HPDE6-E6E7 (cell line): ENCODE measurements around the gene PIAS4.
A peak's percentile ranks its signal among the peaks of the same experiment; 100 is the strongest.
"Not testable (repeated sequence)": the region's sequence is repeated elsewhere in the genome, so short reads cannot be mapped to it uniquely, and the experiment has no call there.

Source experiments
- DNase-seq: peaks from one replicate; pipeline ENCODE4 v3.0.0; 2011; ENCODE audit warnings: missing footprints; ENCODE audit errors: extremely low spot score

The PIAS4 gene, protein sequence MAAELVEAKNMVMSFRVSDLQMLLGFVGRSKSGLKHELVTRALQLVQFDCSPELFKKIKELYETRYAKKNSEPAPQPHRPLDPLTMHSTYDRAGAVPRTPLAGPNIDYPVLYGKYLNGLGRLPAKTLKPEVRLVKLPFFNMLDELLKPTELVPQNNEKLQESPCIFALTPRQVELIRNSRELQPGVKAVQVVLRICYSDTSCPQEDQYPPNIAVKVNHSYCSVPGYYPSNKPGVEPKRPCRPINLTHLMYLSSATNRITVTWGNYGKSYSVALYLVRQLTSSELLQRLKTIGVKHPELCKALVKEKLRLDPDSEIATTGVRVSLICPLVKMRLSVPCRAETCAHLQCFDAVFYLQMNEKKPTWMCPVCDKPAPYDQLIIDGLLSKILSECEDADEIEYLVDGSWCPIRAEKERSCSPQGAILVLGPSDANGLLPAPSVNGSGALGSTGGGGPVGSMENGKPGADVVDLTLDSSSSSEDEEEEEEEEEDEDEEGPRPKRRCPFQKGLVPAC

GRCh38 chr19:4007021-4007835 lies at the start of gene PIAS4:
PIAS4 (plus strand) TSS chr19:4007736; CDS start chr19:4007761, 25 bp downstream.
- DNase-seq = peak; percentile 94

DNA sequence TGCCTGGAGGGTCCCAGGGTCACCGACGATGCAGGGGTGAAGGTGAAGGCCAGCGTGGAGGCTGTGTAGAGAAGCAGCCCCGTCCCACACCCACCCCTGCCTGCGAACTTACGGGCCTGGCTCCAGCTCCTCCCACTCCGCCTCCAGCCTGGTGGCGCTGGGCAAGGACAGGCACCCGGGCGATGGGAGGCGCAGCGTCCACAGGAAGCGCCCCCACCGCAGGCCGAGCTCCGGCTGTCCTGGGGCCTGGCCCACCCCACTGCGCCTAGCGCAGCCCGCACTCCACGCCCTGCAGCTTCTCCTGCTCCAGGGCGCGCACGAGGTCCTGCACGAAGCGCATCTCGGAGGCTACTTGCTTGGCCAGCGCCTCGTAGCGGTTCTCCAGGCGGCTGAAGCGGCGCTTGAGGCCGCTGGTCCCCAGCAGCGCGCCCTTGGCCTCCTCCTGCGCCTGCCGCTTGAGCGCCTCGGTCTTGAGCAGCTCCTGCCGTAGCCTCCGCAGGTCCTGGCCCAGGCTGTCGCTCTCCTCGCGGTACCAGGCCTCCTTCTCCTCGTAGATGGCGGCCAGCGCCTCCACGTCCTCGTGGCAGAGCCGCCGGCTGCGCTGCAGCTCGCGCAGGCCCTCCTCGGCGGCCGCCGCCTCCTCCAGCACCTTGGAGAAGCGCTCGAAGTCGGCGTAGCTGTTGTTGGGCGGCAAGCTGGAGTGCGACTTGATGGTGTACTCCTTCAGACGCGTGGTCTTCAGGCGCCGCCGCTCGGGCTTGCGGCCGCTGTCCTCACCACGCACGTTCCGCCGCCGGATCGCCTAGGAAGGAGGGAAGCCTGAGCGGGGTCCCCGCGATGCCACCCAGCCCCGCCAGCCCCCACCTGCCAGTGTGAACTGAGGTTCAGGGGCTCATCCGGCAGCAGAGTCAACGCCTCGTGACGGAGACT lies 48.4 kb upstream of the PIAS4 start:
- DNase-seq = no peak

- DNase-seq = no peak
These were observed 47.8 kb upstream of the PIAS4 start for GRCh38 chr19:3959766-3960131.

GRCh38 chr19:3961007-3961406 lies 46.5 kb upstream of the PIAS4 start:
- DNase-seq = no peak

DNA sequence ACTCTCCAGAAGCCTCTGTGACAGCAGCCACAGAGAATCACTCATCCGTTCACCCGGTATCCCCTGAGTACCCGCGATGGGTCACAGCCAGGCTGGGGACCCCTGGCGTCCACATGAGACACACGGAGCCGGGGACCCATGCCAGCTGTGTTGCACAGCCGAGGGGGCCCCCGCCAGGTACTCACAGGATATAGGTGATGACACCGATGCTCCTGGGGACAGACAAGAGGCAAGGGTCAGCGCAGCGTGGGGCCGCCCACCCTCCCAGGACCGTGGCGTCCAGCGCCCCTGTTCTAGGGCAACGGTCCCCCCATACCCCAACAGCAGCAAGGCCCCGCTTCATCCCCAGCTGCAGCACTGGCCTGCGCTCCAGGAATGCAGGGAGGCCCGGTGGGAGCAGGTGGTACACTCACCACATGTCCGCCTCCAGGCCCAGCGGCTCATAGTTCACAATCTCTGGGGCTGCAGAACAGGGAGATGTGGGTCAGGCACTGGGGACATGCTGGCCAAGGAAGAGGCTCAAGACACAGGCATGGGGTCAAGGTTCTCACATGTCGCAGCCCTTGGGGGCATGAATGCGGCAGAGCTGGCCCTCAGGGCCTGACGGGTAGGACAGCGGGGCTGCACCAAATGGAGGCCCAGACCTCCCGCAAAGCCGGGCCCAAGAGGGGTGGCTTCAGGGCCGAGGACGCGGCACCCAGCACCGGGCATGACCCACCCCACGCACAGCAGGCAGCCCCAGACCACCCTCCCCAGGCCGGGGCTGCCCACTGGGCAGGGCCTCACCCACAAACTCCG lies 43.9 kb upstream of the PIAS4 start:
- no peak for DNase-seq

- DNase-seq = no peak
These were observed 43.0 kb upstream of the PIAS4 start for GRCh38 chr19:3964256-3965194.

DNA sequence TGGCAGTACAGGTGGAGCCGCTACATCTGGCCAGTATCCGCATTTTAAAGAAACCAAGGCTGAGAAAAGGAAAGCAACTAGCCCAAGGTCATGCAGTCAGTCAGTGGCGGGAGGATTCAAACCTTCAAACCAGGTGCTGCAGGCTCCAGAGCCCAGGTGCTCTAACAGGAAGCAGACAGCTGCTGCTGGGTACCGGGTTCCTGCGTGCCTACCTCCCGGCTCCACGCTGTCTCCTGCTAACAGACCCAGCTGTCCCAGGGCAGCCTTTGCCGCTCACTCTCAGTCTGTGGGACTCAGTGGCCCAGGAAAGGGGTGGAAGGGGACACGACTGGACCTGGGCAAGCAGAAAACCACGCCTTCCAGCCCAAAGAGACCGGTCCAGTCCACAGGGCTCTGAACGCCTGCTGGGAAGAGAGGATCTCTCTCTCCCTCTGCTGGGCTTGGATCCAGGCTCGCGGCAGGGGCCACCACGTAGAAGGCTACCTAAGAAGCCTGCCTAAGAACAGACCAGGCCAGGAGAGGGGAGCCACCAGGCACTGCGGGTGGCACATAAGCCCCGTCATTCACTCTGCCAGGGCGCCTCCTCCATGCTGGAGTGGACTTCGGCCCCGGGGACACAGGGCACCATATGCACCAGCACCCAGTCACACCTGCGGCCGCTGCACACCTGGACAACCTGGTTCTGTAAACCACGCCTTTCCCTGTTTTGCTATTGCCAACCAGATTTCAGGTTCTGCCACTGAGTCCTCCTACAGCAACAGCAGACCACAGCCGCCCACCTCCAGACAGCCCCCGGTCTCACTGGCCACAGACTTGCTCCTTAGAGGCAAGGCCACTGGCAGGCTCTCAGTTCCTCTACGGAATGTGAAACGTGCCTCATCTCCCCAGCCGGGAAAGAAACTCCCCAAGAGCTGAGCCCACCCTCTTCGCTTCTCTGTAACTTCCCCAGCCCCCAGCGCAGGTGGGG lies 41.2 kb upstream of the PIAS4 start:
- DNase-seq = no peak

GRCh38 chr19:3967983-3968382 lies 39.6 kb upstream of the PIAS4 start:
- not testable (repeated sequence) for DNase-seq

GRCh38 chr19:3968556-3969434 lies 38.7 kb upstream of the PIAS4 start:
- DNase-seq = peak; percentile 92

DNA sequence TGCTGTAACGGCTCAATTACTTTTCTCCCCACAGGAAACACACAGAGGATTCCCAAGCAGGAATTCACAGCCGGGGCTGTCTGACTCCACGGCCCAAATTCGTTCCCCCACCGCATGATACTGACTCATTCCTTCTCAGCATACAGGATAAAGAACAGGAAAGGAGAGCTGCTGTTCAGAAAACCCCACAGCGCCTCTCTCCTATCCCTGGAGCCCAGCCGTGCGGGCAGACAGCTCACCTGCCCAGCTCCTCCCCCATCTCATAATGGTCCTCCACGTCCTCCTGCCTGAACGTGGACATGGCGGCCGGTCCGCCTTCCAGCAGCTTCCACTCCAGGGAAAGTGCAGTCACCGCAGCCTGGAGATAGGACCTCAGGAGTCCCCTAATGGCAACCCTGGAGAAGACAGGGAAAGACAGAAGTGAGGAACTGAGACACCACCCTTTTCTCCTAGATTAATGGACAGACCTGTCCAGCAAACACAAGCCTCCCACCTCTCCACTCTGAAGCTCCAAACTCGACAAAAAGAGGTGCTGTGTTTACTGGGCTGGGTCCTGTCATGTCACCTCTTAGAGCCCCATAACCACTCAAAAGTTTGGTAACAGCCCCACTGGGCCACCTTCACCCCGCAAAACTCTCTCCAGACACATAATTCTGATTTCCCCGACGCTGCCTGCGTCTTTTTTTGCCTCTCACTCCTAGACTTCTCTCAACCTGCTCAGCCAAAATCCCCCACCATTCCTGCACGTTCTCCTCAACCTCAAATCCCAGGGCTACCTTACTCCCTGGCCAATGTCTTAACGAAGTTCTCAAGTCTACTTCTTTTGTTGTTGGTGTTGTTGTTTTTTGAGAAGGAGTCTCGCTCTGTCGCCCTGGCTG lies 37.9 kb upstream of the PIAS4 start:
- DNase-seq = peak; percentile 81

- DNase-seq = no peak
These were observed 37.2 kb upstream of the PIAS4 start for GRCh38 chr19:3970313-3970807.

DNA sequence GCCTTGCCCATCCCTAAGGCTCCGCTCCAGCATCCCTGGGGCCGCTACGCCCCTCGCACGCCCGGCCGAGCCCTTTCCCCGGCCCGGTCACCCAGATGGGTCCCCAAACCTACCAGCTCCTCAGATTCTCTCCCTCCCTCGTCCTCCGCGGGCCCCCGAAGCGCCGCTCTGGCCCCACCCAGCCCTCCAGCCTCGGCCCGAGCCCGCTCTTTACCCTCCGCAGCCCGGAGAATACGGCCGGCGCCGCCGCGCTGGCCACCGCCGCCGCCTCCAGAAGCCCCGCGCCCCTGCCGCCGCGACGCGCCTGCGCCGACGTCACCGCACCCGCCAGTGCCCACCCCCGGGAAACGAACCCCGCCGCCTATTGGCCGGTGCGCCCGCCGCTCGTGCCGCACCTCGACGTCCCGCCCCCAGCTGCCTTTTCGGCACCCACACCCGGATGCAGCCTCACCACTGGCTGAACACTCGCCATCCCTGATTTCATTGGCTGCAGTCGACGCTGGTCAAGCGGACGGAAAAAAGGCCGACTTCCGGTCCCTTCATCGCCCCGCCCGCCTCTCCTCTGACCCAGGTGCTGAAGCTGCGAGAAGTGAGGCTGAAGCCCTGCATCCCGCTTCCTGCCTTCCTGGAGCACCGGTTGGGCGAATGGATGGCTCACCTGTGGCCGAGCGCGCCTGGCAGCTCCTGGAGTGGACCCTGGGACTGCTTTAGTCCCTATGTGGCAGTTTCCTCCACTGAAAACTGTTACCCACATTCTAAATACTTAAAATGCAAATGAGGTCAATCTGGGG lies 36.5 kb upstream of the PIAS4 start, which contains the start of gene DAPK3:
DAPK3 (minus strand) TSS at position 292 of the 791 bp plus-strand sequence. CDS start 1,364 bp downstream, outside the sequence.
- peak; percentile 90 for DNase-seq

DNA sequence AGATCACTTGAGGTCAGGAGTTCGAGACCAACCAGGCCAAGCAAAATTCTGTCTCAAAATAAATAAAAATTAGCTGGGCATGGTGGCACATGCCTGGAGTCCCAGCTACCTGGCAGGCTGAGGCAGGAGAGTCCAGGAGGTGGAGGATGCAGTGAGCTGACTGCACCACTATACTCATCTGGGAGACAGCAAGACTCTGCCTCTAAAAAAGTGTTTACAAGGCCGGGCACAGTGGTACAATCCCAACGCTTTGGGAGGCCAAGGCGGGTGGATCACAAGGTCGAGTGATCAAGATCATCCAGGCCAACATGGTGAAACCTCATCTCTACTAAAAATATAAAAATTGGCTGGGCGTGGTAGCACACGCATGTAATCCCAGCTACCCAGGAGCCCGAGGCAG lies 32.4 kb upstream of the PIAS4 start:
- DNase-seq = no peak

DNA sequence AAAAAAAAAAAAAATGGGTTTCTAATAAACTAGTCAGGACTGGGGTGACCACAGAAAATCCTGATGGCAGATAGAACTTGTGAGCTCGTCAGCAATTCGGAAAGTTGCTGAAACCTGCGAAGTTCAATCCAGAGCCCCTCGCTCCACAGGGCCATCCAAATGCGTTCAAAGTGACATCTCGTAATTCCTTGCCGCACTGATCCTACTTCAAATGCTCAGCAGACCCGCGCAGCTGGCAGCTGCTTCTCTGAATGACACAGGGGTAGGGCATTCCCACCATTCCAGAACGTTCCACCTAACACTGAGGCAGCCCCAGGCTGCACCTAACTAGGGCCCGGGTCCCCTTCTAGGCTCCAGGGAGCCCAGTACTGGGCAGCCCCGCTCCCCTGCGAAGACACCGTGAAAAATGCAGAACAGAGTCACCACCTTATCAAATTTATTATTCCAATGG lies 31.9 kb upstream of the PIAS4 start:
- DNase-seq = no peak
